Fibroblast of lung (primary cell): Measurements from ENCODE around the gene NCAM2.

Experiments
- EZH2 ChIP-seq: IDR thresholded peaks from 2 replicates; pipeline ENCODE4 v1.5.1; 2012; ENCODE audit warnings: low read length, control low read depth, mild to moderate bottlenecking; ENCODE audit errors: missing control alignments
- TF ChIP-seq, protein P1 (sequence below), 2 donors: IDR thresholded peaks in 1 of 2; conservative IDR thresholded peaks in 1 of 2; 1 replicate in 1 of 2; 2 replicates in 1 of 2; pipeline ENCODE4 v1.5.1; 2011 to 2012; ENCODE audit warnings: low read length in 2 of 2, control low read depth in 1 of 2, inconsistent platforms in 1 of 2, low read depth in 1 of 2, mild to moderate bottlenecking in 1 of 2

GRCh38 chr21:20971296-20971921 is 26.8 kb upstream of the NCAM2 start:
- TF ChIP-seq, protein P1, sequence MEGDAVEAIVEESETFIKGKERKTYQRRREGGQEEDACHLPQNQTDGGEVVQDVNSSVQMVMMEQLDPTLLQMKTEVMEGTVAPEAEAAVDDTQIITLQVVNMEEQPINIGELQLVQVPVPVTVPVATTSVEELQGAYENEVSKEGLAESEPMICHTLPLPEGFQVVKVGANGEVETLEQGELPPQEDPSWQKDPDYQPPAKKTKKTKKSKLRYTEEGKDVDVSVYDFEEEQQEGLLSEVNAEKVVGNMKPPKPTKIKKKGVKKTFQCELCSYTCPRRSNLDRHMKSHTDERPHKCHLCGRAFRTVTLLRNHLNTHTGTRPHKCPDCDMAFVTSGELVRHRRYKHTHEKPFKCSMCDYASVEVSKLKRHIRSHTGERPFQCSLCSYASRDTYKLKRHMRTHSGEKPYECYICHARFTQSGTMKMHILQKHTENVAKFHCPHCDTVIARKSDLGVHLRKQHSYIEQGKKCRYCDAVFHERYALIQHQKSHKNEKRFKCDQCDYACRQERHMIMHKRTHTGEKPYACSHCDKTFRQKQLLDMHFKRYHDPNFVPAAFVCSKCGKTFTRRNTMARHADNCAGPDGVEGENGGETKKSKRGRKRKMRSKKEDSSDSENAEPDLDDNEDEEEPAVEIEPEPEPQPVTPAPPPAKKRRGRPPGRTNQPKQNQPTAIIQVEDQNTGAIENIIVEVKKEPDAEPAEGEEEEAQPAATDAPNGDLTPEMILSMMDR (conservative IDR thresholded peaks at IDR 0.05 in 1 of 2, IDR thresholded peaks at IDR 0.05 in 1 of 2; ENCODE audit: low read depth in 1 of 2, low read length in 2 of 2): peak; percentile 42 to 63
- TF ChIP-seq EZH2: no peak
